ENCODE results near the gene HOXA9. TPM values are rescaled to one million over a fixed set of nuclear protein-coding genes. Genes with fewer than 3 reads are reported as not detected.

The HOXA9 gene
- total and polyA plus RNA-seq, 2 of the 8 experiments (the other 6 are each of a cell fraction or from before 2014, with no cell fraction given) = not detected

- no peak for TF ChIP-seq CHD2 (IDR thresholded peaks at IDR 0.05; ENCODE audit: low read length)
These were observed 6.7 kb downstream of the HOXA9 start (continued) for GRCh38 chr7:27158436-27159265.

All from H1 (cell line).